AG20443 (cell line): Measurements from ENCODE around the gene CASZ1.

ENCODE experiments used
- DNase-seq: peaks from one replicate; pipeline ENCODE4 v3.0.0; 2012; ENCODE audit warnings: low spot score, mixed read lengths

Gene CASZ1

DNA sequence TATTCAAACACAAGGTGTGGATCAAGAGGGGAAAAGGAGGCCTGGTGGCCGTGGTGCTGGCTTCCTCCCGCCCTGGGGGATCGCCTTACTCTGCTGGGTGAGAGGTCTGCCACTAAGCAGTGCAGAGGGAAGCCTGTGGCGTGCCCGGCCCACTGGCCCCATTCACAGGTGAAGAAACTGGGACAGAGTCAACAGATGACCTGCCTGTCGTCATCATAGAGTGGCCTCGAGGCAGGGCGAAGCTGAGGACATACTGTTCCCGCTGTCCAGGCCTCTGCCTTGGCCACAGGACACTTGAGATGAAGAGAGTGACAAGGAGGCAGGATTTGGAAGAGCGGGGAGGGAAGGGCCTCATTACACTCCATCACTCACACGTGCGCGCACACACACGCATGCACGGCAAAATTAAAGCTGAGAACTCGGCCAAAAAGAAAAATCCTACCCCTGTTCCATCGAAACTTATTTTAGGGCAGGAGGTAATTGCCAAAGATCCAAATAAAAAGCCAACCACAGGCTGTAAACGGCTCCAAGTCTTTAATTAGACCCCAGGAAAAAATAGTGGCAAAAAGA lies 50.5 kb downstream of the CASZ1 start:
- DNase-seq: no peak

DNA sequence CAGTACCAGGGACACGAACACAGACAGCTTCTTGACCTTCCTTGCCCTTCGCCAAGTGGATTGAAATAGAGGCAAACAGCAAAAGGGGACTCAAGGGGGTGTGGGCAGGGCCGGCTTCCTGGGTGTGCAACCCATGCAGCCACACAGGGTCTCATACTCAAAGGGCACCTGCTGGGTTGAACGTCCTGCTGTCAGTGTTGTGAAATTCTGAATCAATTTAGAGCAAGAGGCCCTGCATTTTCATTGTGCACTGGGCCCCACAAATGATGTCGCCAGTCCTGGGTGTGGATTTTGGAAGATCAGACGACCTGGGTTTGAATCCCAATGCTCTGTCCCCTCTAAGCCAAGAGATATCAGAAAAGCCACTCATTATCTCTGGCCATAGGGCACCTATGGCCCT lies 51.1 kb downstream of the CASZ1 start:
- no peak for DNase-seq

DNA sequence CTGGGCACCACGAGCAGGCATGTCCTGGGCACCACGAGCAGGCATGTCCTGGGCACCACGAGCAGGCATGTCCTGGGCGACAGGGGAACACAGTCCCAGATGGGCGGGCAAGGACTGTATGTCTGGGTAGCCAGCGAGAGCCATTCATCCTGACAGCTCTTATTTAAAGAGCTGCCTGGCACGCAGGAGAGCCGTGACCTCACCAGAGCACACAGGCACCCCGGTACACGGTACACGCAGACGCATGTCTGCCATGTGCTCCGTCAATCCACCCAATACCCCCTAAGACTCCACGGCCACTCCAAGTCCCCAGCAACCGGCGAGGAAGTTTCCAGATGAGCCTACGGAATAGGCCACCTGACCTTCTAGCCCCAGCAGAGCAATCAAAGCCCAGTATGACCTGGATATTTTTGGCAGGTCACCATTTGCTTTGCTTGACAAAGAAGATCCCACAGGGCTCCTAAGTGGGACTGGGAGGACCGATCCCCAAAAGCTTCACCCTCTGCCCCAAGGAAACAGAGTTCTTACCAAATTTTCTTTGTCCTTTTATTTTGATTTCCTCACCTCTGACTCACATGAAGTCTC lies 51.7 kb downstream of the CASZ1 start:
- no peak for DNase-seq

DNA sequence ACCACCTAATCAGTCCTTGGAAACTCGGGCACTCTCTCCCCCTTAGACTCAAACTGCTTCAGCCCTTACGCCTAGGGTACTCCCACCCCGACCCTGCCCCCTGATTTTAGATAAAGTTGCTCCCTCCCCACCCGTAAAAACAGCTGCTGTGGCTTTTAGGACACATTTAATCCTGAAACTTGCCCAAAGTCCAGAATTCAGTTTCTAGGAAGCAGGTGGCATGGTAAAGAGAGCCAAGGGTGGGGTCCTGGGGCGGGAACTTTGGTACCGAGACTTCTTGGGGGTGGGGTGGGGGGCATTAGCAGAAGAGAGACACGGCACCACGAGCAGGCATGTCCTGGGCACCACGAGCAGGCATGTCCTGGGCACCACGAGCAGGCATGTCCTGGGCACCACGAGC lies 52.4 kb downstream of the CASZ1 start:
- no peak for DNase-seq

DNA sequence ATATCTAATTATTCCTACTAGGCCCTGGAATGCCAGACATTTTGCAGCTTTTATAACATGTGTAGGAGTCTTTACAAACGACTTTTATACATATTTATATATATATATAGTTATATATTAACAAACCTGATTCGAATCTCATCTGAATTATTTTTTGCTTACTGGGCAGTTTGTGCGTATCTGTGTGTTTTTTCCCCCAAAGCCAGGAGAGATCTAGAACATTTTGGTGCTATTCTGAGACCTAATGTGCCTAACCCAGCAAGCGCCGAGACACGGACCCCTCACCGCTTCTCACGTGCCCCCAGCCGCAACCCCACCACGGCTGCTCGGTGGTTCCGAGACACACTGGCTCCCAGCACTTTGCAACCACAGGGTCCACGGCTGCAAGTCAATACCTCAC lies 54.8 kb downstream of the CASZ1 start:
- no peak for DNase-seq

DNA sequence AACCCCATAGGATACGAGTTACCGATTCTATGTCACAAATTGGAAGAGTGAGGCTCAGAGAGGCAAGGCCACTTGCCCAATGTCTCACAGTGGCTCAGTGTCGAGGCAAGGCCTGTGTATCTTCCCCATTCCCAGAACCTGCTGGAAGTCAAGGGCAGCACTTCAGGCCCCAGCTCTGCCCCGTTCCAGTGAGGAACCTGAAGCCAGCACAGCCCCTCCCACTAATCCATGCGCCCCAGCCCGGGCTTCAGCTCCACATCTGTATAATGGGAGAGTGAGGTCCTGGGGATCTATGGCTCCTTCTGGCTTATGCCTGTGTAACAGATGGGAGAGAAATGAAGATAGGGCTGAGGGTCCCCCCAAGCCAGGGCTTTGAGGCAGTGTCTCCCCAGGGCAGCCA lies 56.3 kb downstream of the CASZ1 start:
- no peak for DNase-seq

DNA sequence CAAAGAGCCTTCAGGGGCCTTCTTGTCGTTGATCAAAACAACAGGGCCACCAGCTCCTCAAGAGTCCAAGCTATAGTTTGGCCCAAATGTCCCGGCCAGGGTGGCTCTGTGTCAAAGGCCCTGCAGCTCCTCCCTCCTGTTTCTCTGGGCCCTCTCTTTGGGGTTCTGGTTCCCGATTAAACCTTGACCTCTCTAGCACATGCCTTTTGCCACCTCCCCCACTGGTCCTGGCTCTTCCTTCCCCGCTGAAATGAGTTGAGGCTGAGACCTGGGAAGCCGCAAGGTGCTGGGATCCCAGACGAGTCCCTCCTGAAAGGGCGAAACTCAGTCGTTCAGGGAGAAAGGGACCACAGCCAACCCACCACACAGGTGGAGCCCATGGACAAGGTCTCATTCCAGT lies 56.9 kb downstream of the CASZ1 start:
- no peak for DNase-seq

DNA sequence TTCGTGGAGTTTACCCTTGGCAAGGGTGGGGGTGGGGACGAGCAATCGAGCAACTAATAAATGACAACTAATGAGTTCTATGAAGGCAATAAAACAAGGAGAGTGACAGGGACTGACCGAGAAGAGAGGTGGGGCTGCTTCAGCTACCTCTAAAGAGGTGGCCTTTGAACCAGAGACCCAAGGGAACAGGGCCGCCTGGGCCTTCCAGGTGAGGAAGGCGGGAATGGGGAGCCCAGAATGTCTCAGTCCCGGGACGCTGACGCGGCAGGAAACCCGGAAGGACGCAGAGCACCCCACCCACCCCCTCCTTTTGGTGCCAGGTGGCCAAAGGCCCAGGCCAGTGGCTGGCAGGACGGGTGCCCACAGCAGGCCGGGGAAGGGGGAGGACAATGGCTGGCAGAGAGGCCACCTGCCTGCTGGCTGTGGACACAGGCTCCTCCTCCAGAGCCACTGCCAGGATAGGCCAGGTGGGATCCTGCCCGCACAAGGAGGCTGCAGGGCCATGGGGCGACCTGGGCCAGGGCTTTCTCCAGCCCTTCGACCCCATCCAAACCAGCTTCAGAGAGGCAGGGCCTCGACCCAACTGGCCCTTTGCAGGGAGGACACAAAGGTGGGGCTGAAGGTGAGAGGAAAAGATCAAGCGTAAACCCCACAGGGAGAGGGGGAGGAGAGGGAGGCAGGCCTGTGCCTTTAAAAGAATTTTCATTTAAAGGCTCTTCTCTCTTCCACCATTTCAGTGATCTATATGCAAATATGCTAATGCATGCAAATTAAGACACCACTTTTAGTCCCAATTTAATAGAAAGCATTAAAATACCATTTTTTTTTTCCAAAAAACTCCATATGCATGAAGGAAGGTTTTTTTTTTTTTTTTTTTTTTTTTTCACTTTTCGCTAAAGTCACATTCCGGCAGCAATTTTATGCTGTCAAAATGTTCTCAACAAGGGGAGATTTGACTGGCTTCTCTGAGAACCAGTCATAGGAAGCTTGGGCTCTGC lies 58.1 kb downstream of the CASZ1 start:
- DNase-seq: no peak

DNA sequence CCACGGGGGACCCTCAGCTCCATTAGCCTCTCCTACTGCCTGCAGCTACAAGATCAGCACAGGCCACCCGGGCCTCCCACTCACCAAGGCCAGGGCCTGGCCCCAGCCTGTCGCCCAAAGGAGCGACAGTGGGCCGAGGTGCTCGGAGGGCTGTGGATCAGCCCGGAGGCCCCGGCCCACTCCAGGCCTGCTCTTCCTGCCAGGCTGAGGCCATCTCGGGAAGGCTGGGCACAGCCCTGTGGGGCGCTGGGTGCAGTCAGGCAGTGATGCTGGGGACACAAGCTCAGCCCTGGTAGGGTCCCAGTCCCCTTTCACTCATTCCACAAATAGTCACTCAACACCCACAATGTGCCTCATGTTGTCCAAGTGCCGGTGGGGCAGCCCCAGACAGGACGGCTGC lies 58.8 kb downstream of the CASZ1 start:
- DNase-seq: no peak

DNA sequence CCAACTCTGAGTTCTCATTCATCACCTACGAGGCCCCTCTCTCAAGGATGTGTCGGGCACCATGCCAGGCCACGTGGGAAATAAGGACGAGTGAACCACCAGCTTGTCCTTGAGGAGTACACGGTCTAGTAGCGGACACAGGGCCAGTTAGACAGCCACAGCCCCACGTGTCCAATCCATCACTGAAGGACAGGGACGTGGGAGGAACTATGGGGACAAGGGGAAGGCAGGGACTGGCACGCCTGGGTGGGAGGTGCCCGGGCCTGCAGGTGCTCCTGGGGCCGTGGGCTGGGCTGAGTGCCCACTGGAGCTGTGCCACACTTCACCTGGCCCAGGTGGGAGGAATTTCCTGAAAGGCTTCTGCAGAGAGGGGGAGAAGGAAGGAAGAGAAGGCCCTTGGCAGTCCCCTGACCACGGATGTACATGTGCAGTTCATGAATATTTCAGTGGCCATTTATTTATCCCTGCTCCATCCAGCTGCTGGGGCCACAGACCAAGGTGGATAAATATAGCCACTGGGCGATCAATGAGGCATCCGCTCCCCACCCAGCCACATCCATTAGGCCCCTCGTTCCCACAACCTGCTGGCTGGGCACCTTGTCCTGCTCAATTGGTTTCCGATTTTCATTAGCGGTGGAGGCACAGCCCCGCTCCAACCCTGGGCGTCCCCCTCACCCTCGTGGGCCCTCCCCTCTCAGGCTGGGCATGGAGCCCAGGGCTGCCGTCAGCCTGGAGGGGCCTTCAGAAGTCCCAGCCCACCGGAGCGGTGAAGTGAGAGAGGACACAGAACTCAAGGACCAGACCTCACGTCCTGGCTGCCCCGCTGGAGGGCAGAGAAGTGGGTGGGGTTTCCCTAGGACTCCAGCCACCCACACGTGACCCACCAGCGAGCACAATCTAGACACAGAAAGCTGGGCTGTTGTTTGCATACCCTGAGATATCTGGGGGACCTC lies 59.5 kb downstream of the CASZ1 start:
- no peak for DNase-seq

DNA sequence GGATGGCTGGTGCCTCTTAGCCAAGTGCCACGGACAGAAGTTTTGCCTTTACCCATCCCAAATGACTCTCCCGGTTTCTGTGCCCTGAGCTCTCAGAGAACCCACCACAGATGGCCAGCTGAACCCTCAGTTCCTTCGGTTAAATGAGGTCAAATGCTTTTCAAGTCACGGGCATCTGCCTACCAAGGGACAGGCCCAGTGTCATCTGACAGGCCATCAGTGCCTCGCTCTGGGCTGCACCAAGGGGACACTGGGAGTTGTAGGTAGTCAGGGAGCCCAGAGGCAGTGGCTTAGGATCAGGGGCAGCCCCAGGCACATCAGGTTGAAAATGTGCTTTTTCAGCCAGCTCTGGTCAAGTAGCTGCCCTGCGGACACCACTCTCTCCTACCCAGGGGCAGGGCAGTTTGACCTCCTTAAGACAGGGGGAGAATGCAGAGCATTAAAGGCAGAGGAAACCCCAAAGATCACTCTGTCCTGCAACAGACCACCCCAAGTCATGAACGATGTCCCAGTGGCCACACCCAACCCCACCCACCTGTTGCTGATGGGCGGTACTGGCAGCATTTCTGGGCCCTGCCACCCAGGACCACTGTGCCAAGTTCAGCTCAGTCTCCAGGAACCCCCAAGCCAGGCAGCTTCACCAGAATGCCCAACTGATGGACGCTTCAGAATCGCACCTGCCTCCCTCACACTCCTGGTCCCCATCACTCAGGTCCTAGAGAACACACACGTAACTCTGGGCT lies 60.7 kb downstream of the CASZ1 start:
- no peak for DNase-seq

DNA sequence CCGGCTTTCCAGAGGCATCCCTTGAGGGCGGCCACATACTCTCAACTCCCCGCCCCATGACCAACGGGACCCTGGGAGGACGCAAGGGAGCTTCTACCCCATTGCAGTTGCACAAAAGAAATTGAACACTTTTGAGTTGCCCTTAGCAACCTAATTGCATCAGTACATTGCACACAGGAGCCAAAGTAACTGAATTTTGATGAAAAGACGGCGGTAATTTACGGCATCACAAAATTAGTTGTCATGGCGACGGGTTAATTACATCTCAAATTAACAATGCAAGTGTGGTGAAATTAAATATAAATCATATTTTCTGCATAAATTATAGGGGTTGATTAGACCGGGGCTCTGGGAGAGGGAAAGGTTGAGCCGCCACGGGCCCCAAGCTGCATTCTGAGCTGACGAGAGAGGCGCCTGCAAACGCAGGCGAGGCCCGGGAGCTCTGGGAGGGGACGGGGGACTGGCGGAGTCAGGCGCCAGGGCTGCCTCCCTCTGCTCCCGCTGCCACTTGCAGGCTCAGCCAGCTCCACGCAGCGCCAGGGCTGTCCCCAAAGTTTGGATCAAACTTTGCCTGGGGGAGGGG lies 61.4 kb downstream of the CASZ1 start:
- peak; percentile 49 for DNase-seq

DNA sequence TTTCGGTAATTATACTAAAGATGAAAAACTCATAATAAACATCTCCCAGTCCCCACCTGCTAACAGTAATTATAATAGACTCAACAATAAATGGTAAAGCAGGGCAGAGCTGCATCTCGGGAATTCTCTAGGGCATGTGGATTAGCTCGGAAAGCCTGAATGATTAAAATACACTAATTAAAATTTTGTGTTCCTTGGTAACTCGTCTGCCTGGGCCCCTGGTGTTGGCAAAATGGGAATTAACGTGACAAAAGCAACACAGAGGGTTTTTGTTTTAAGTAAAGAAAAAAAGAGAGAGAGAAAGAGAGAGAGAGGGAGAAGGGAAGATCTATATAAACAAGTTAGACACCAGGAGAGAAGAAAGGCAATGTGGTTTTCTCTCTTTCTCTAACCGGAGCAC lies 62.1 kb downstream of the CASZ1 start:
- no peak for DNase-seq

DNA sequence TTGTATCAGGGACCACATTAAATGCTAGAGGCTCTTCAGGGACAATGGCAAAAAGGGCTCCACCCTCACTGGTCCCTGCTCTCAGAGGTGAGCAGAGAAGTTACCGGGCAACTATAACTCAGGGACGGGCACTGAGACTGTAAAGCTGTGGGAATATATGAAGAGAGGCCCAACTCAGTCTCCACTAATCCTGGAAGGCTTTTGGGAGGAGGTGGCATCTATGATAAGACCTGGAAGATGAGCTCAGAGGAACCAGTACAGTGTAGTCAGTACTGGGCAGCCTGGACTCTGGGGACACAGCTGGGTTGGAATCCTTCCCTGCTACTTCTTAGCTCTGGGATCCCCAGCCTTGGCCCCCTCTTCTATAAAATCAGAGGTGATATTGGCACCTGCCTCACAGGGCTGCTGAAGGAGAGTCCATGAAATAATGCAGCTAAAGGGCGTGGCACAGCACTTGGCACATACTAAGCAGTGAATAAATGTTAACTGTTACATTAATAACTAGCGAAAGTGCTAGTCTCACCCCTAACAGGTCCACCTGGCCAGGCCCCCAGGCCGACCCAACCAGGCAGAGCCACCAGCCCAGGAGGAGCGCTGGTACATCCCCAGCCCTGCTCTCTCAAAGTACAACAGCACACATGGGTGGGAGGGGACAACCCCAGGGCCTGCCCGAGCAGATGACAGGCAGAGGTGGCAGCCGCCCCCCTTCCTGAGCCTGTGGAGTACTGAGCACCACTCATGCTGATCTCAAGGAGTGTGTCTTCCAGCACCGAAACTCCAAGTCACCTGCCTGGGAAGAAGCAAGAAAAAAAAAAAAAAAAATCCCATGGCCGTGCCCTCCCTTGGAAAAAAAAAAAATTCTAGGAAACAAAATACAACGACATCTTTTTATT lies 62.7 kb downstream of the CASZ1 start:
- no peak for DNase-seq

DNA sequence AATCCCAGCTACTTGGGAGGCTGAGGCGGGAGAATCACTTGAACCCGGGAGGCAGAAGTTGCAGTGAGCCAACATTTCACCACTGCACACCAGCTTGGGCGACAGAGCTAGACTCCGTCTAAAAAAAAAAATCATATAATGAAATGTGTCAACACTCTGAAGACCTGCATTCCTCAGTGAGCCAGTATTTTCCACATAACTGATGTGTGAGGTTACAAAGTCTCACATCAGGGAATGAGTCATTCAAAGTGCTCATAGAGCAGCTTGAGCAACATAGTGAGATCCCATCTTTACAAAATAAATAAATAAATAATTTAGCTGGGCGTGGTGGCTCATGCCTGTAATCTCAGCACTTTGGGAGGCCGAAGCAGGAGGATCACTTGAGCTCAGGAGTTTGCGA lies 65.5 kb downstream of the CASZ1 start:
- peak; percentile 71 for DNase-seq

DNA sequence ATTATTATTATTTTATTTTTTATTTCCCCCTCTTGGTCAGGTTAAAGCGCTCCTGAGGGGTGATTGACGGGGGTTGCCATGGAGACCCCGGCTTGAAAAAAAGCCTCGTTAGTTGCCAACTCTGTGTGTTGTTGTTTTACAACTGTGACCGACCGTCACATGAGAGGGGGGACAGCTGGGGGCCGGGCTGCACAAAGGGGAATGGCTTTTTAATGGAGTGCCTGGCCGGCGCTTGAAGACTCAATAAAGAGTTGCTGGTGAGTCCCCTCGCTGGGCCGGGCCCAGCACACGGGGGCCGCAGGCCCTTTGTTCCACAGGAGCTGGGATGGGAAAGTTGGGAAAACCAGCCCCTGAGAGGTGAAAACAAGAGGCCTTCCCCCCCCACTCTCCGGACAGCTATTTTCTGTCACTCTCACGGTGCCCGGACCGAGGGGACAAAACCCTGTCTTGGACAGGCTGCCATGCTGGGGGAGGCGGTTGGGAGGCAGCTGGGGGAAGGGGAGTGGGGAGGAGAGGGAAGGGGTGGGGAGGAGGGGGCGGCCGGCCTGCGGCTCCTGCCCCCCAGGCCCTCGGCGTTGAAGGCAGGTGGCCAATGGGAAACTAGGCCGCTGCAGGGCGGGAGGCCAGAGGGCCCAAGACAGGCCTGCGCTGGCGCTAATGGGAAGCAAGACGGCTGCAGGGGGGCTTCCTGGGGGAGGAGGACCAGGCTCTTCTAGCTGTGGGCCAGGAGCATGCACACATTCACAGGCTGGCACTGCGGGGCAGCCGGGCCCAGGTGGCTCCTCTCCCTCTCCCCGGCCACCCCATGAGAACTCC lies 67.6 kb downstream of the CASZ1 start:
- no peak for DNase-seq

DNA sequence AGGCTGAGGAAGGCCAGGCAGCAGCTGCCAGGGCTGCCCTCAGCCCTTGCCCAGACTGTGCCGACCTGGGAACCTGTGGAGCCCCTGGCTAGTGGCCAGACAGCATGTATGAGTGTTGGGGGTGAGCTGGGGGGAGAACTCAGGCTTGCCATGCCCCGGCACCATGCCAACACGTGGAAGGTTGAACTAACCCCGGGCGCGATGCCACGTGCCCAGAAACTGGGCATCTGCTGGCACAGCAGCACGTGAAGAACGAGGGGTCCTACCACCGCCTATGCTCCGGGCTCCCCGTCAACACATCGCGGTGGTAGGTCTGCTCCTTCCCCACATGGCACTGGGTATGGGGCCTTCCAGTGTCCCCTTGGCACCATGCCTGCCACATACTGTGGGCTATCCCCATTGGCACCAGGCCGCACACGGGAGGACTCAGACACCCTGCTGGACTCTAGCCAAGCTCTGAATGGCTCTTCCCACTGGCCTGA lies 68.7 kb downstream of the CASZ1 start:
- DNase-seq: no peak

DNA sequence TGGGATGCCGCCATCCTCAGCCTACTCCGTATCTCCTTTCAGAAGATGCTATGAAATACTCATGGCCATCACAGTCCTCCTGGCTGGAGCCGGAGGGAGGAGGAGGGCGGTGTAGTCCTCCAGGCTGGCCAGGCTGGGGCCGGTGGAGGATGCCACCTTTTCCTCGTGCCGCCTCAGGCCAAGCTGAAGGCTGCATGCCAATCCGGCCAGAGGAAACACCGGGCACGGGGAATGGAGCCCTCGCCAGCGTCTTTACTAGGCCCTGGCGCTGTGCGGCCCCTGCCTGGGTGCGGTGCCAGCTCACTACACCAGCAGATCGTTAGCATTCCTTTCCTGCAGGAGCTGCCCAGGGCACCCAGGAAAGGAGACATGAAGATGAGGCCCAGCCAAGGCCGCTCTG lies 70.1 kb downstream of the CASZ1 start:
- no peak for DNase-seq
